ENCODE measurements around the gene HOXA7.

The HOXA7 gene

DNA sequence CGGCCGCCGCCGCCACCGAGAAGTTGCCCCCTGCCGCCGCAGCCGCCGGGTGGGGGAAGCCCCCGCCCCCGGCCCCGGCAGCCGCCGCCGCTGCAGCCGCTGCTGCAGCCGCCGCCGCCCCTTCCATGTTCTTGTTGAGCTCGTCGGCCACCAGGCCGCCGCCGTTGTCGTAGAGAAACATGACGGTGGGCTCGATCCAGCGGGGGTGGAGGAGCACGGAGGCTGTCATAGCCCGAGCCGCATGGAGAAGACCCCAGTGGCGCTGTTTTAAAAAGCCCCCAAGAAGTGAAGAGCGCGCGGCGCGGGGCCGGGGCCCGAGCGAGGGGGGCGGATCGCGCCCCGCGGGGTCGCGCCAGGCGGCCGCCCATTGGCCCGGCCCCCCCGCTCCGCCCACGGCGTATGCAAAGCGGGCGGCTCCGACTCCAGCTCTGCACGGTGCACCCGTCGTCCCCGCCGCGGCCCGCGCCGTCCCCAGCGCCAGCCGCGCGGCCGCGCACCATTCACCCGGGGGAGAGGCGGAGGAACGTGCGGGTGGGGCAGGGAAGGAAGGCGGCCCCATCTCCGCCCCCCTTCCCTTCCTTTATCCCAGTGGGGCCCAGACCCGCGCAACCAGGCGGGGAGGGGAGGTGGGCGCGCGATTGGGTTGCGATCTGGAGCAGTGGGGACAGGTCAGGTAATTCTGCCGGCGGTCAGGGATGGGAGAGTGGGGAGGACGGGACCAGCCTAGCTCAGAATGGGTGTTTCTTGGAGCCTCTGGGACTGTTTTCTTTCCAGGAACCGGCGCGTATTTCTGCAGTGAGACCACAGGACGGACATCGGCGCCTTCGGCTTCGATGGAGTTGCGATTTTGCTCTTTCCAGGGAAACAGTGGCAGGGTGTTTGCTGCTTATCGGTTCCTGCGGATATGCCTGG is 43.6 kb upstream of the HOXA7 start, which contains the start of gene HOXA13:
Gene HOXA13 (minus strand): TSS at position 243 of the 912 bp plus-strand sequence. CDS start 14 bp downstream, at position 229.
- Histone ChIP-seq H3K36me3 (ENCODE audit: control insufficient read depth, insufficient read depth, low read length) (no peaks in the 10 kb centered on the region), H3K4me3 (ENCODE audit: extremely low read depth, insufficient read depth, low read length, poor library complexity, severe bottlenecking) (peak within 1 kb of the TSS; percentile 30), H3K4me1 (ENCODE audit: control insufficient read depth, insufficient read depth, low read length, poor library complexity, severe bottlenecking) (no peaks in the 10 kb centered on the region), H3K9me3 (ENCODE audit: control insufficient read depth, low read length) (no peaks in the 10 kb centered on the region), H3K27ac (ENCODE audit: low read depth, low read length, severe bottlenecking) (no peak within 1 kb of the TSS)
- WGBS, 2 experiments (ENCODE audit: insufficient coverage in 2 of 2): 0 to 1% methylated on average over 54 to 59 of the region's 99 CpGs

DNA sequence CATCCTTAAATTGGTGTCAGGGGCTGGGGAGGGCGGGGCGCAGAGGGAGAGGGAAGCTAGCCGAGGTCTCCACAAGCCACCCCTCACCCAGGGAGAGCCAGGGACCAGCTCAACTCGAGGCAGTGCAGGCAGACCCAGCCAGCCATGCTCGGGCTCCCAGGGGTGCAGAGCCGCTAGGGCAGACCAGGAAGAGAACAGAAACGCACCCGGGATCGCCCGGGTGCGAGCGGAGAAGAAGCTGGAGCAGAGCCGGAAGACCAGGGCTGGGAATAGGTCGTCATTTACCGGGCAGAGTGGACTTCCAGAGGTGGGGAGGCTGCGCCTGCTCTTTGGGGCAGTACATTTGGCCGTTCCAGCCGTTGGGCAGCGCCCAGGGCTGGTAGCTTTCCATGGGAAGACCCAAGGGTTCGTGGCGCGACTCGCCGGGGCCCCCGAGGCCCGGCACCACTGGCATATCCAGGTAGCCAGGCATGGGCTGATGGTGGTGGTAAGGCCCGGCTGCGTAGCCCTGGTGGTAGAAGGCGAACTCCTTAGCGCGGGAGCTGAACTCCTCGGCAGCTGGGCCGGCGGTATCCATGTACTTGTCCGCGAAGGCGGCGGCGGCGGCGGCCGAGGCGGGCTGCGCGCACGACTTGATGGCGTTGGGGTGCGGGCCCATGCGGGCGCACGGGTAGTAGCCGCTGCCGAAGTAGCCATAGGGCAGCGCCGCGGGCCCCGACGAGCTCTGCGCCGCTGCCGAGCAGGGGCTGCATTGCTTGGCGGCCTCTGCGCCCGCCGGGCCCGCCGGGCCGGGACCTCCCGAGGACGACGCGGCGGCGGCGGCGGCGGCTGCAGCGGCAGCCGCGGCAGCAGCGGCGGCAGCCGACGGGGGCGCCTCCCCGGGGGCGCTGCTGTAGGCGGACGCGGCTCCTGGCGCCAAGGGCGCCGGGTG is 42.7 kb upstream of the HOXA7 start:
- Histone ChIP-seq H3K36me3 (ENCODE audit: control insufficient read depth, insufficient read depth, low read length) (no peaks in the 10 kb centered on the region), H3K4me1 (ENCODE audit: control insufficient read depth, insufficient read depth, low read length, poor library complexity, severe bottlenecking) (no peaks in the 10 kb centered on the region), H3K27ac (ENCODE audit: low read depth, low read length, severe bottlenecking) (no peak overlapping the region), H3K9me3 (ENCODE audit: control insufficient read depth, low read length) (no peaks in the 10 kb centered on the region), H3K4me3 (ENCODE audit: extremely low read depth, insufficient read depth, low read length, poor library complexity, severe bottlenecking) (peak overlapping the region; percentile 9)
- 2% methylated on average over 73 to 79 of the region's 93 CpGs for WGBS, 2 experiments (ENCODE audit: insufficient coverage in 2 of 2)

DNA sequence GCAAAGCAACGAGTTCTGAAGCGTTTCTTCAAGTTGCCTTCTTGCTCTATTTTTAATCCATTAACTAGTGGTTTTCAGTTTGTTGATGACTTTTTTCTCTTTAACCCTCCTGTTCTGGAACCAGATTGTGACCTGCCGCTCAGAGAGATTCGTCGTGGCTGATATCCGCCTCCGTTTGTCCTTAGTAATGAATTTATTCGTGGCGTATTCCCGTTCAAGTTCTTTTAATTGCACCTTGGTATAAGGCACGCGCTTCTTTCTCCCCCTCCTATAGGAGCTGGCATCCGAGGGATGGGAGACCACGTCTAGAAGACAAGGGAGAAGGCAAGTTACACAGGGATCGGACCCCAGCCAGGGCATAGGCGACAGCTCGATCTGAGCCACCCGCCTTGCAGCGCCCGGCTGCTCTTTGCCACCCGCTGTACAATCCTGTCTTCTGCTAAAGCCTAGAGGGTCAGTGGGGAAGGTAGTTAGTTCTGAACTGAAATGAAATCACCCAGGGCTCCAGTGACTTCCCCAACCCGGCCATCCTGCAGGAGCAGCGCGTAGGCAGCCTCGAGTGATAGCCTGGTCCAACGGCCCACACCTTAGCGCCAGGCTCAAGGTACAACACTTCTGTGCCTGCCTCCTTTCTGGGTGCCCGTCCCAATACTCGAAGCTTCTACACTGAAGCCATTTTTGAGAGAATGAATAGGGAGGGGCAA is 41.8 kb upstream of the HOXA7 start:
- Histone ChIP-seq H3K27ac (ENCODE audit: low read depth, low read length, severe bottlenecking) (no peak overlapping the region), H3K36me3 (ENCODE audit: control insufficient read depth, insufficient read depth, low read length) (no peaks in the 10 kb centered on the region), H3K9me3 (ENCODE audit: control insufficient read depth, low read length) (no peaks in the 10 kb centered on the region), H3K4me3 (ENCODE audit: extremely low read depth, insufficient read depth, low read length, poor library complexity, severe bottlenecking) (peak overlapping the region; percentile 3), H3K4me1 (ENCODE audit: control insufficient read depth, insufficient read depth, low read length, poor library complexity, severe bottlenecking) (no peaks in the 10 kb centered on the region)
- 8 to 9% methylated on average over 18 to 23 of the region's 29 CpGs for WGBS, 2 experiments (ENCODE audit: insufficient coverage in 2 of 2)

DNA sequence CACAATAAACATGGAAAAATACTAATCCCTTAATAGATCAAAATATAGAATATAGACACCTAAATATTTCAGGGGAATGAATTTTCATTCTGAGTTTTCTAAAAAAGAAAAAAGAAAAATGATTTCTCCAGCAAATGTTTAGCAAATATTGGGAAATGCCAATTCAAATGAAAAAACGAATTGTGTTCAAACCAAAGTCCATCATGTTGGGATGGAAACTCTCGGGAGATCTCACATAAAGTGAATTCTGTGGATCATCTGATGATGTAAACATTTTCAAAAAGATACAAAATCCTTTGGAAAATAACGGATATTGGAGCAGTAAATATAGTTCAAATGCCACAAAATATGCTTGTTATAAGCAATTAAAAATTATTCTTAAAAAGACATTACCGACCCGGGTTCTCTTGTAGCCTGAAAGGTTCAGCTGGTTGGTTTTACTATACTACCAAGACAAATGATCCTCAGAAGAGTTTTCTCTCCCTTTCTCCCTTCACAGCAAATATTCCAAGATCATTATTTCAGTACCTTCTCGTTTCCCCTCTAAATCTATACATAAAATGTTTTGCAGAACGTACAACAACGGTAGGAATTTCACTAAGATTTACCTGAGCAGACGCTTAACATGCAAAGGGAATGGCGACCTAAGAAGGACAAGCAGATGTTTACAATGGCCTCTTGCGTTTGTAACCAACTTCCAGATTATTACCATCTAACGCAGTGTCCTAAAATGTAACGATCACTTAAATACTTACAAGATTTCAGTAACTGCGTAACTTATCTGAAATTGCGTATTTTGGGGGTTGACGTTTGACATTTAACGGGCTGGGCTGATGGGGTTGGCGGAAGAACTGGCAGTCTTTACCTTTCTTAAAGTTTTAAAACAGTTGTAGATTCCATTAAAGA is 40.9 kb upstream of the HOXA7 start:
- 12 to 19% methylated on average over 5 to 11 of the region's 18 CpGs for WGBS, 2 experiments (ENCODE audit: insufficient coverage in 2 of 2)
- Histone ChIP-seq H3K4me3 (ENCODE audit: extremely low read depth, insufficient read depth, low read length, poor library complexity, severe bottlenecking) (no peak overlapping the region), H3K9me3 (ENCODE audit: control insufficient read depth, low read length) (no peaks in the 10 kb centered on the region), H3K27ac (ENCODE audit: low read depth, low read length, severe bottlenecking) (no peak overlapping the region), H3K36me3 (ENCODE audit: control insufficient read depth, insufficient read depth, low read length) (no peaks in the 10 kb centered on the region), H3K4me1 (ENCODE audit: control insufficient read depth, insufficient read depth, low read length, poor library complexity, severe bottlenecking) (no peaks in the 10 kb centered on the region)

DNA sequence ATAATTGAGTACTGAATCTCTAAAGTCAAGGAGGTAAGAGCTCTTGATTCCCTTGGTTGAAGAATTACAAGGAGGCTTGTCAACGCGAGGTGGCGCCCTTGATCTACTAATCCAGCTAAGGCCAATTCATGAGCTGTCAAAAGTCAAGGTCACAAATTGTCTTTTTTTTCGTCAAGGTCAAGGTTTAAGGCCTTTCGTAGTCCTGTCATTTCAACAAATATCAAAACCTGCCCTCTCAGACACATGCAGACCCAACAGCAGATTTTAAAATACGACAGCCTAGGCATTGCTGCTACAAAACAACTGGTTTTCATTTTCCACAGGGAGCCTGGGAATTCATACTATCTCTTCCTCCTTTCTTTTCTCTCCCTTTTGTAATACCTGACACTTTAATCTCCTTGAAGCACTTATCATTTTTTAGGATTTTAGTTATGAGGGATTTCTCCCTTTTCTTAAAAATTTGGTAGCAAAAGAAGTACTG is 39.9 kb upstream of the HOXA7 start:
- Histone ChIP-seq H3K27ac (ENCODE audit: low read depth, low read length, severe bottlenecking) (no peak overlapping the region), H3K36me3 (ENCODE audit: control insufficient read depth, insufficient read depth, low read length) (no peaks in the 10 kb centered on the region), H3K9me3 (ENCODE audit: control insufficient read depth, low read length) (no peaks in the 10 kb centered on the region), H3K4me1 (ENCODE audit: control insufficient read depth, insufficient read depth, low read length, poor library complexity, severe bottlenecking) (peaks cover 3% of the 10 kb centered on the region), H3K4me3 (ENCODE audit: extremely low read depth, insufficient read depth, low read length, poor library complexity, severe bottlenecking) (no peak overlapping the region)
- 0 to 1% methylated on average over 6 of the region's 6 CpGs for WGBS, 2 experiments (ENCODE audit: insufficient coverage in 2 of 2)

DNA sequence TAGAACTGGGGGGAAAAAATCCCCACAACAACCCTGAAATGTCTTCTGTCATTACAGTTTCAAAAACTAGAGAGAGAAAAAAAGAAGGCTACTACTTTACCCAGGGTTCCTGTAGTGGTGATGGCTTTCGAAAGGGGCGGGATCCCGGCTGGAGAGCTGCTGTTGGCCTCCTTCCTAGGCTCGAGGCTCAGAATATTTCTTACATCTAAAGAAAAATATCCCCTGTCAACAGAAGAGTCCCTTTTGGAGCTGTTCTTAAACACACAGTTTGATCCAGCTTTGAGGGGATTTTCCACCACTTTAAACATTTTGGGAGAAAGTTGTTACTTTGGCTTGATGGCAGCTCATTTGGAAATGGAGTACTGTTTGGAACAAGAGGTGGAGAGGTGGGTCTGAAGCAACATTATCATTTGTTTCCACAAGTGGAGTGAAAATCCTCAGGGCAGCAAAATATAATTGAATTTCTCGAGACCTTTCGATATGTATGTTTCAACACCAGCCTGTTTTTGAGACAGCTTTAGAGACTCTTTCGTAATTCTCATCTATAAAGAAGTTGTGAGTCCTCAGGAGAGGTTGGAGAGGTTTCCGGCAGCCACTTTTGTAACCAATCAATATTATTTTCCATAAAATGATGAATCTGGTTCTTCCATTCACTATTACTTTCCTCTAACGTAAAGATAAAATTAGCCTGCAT is 38.4 kb upstream of the HOXA7 start:
- WGBS, 2 experiments (ENCODE audit: insufficient coverage in 2 of 2): 50 to 80% methylated on average over 2 to 5 of the region's 9 CpGs
- Histone ChIP-seq H3K4me1 (ENCODE audit: control insufficient read depth, insufficient read depth, low read length, poor library complexity, severe bottlenecking) (peaks cover 3% of the 10 kb centered on the region), H3K36me3 (ENCODE audit: control insufficient read depth, insufficient read depth, low read length) (no peaks in the 10 kb centered on the region), H3K9me3 (ENCODE audit: control insufficient read depth, low read length) (no peaks in the 10 kb centered on the region), H3K4me3 (ENCODE audit: extremely low read depth, insufficient read depth, low read length, poor library complexity, severe bottlenecking) (no peak overlapping the region), H3K27ac (ENCODE audit: low read depth, low read length, severe bottlenecking) (no peak overlapping the region)

DNA sequence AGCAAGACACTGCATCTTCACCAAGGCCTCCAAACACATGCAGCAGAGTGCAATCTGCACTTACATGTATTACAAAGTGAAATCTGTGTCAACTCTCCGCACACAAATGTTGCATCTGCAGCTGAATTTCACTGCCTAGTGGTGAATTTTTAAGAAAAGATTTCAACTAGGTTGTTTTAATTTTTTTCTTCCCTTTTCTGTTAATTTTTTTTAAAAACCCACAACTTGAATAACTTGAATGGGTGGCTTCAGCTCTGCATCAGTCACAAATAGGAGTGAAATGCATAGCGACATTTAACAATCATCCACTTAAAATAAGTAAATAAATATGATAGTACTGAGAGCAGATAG is 37.5 kb upstream of the HOXA7 start:
- H3K27ac ChIP-seq (ENCODE audit: low read depth, low read length, severe bottlenecking): no peak overlapping the region
- H3K36me3 ChIP-seq (ENCODE audit: control insufficient read depth, insufficient read depth, low read length): no peaks in the 10 kb centered on the region
- peaks cover 7% of the 10 kb centered on the region for H3K4me1 ChIP-seq (ENCODE audit: control insufficient read depth, insufficient read depth, low read length, poor library complexity, severe bottlenecking)
- WGBS, 2 experiments (ENCODE audit: insufficient coverage in 2 of 2): 20% methylated on average over 1 of the region's 2 CpGs; no CpG with 5 or more reads in 1 of the 2 experiments
- H3K4me3 ChIP-seq (ENCODE audit: extremely low read depth, insufficient read depth, low read length, poor library complexity, severe bottlenecking): no peak overlapping the region
- H3K9me3 ChIP-seq (ENCODE audit: control insufficient read depth, low read length): no peaks in the 10 kb centered on the region

DNA sequence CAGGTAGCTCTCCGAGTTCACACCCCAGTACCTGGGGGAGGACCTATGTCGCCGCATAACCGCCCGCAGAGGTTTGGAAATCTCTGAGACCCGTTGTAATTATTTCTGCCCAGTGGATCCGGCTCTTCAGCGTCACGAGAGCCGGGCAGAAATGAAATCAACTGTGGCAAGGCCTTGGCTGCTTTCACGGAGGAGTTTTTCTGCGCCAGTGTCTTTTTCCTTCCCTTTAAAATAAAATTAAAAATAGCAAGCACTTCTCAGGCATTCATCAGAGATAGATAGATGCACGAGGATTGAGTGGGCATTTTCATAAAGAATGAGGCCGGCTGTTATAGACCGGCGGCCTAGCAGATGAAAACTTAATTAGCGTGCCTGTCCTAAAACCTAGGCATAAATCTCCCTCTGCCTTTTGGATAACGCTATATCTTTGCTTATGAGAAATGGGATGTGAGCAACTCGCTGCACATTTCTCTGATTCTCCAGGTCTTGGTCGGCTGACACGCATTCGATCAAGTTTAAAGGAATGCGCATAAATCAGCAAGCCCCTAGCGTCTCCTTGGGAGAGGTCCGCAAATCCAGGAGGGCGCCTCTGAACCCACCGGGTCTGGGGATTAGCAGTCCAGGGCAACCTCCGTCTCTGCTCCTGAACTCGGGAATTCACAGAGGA is 37.0 kb upstream of the HOXA7 start:
- WGBS, 2 experiments (ENCODE audit: insufficient coverage in 2 of 2): 6 to 8% methylated on average over 21 to 26 of the region's 29 CpGs
- Histone ChIP-seq H3K9me3 (ENCODE audit: control insufficient read depth, low read length) (no peaks in the 10 kb centered on the region), H3K27ac (ENCODE audit: low read depth, low read length, severe bottlenecking) (no peak overlapping the region), H3K36me3 (ENCODE audit: control insufficient read depth, insufficient read depth, low read length) (no peaks in the 10 kb centered on the region), H3K4me3 (ENCODE audit: extremely low read depth, insufficient read depth, low read length, poor library complexity, severe bottlenecking) (no peak overlapping the region), H3K4me1 (ENCODE audit: control insufficient read depth, insufficient read depth, low read length, poor library complexity, severe bottlenecking) (peaks cover 12% of the 10 kb centered on the region)

Data from mesodermal cell (in vitro differentiated cells).